UCSD-AML1 (cell line): Measurements from ENCODE around the gene LCE3B.
"Not testable (repeated sequence)": the region's sequence is repeated elsewhere in the genome, so short reads cannot be mapped to it uniquely, and the experiment has no call there.

ENCODE experiments used
- DNase-seq: peaks from one replicate; lab custom pipeline; 2025; ENCODE audit not compliant: unreplicated experiment; lab: John Stamatoyannopoulos, UW

The LCE3B gene, protein sequence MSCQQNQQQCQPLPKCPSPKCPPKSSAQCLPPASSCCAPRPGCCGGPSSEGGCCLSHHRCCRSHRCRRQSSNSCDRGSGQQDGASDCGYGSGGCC

GRCh38 chr1:152613511-152613910 lies at the start of gene LCE3B:
Gene LCE3B (plus strand): TSS chr1:152613811. CDS start chr1:152613811, 0 bp downstream.
- no peak for DNase-seq

GRCh38 chr1:152565115-152565514 lies 48.5 kb upstream of the LCE3B start:
- DNase-seq, result no peak

DNA sequence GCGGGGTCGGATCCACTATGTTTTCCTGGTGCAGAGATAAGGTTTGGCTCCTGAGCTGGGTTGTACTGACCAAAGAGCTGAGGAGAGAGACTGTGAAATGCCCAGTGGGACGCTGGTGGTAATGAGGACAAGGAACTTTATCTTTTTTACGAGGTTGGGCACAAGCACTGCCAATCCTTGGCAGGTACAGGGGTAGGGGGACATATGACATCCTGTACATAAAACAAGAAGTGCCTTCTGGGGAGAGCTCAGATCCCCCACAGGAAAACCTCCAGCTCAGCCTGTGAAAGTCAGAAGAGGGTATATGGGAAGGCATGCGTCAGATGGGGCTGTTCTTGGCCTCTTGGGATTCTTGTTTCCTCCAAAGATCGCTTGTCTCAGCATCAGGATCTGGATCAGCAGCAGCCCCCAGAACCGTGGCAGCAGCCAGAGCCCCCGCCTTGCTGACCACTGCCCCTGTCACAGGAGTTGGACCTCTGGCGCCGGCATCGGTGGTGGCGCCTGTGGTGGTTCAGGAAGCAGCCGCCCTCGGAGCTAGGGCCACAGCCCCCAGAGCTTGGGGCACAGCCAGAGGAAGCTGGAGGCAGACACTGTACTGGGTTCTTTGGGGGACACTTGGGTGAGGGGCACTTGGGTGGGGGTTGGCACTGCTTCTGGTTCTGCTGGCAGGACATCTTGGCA lies 47.9 kb upstream of the LCE3B start:
- no peak for DNase-seq

- DNase-seq, result no peak
Measured at GRCh38 chr1:152566681-152567080, 46.9 kb upstream of the LCE3B start, which contains the start of gene LCE3E. Gene LCE3E (minus strand): TSS chr1:152566780. CDS start chr1:152566208, 572 bp downstream.

- no peak for DNase-seq
Measured at GRCh38 chr1:152577168-152577567, 36.4 kb upstream of the LCE3B start.

DNA sequence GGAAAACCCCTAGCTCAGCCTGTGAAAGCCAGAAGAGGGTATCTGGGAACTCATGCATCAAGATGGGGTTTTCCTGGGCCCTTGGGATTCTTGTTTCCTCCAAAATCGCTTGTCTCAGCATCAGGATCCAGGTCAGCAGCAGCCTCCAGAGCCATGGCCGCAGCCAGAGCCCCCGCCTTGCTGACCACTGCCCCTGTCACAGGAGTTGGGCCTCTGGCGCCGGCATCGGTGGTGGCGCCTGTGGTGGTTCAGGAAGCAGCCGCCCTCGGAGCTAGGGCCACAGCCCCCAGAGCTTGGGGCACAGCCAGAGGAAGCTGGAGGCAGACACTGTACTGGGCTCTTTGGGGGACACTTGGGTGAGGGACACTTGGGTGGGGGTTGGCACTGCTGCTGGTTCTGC lies 34.1 kb upstream of the LCE3B start:
- not testable (repeated sequence) for DNase-seq

DNA sequence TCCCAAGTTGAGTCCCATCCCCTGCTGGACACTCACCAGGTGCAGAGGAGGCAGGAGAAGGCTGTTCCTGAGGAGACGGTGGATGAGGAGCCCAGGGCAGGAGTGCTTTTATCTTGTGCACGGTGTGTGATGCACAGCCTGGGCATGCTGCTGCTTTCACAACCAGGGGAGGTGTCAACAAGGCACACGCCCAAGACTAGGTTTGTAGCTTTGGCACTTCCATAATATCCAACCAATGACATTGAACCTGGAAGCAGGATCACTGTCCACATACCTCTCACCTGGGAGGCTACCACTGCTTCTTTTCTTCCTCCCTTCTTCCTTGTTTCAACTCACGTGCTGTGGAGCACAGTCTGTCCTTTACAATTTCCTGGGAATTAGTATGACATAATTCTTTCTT lies 33.2 kb upstream of the LCE3B start, which contains the start of gene LCE3D:
Gene LCE3D (minus strand): TSS at position 84 of the 400 bp plus-strand sequence. CDS start 580 bp downstream, outside the sequence.
- no peak for DNase-seq

GRCh38 chr1:152582647-152583046 lies 31.0 kb upstream of the LCE3B start:
- no peak for DNase-seq

DNA sequence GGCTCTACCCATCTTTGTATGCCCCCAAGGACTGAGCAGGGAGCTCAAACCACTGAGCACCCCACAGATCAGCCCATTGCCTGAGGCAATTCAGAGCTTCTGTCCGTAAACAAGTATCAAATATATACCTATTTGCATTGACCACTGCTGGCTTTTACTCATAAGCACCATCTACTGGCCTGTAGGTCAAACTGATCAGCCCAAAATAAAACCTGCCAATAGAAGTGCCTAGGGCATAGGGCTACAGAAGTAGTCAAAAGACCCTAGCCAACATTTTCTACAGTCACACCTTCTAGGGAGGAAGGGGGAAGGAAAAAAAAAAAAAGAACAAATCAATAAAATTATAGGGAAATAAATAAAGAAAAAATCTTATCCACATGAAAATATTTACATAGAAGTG lies 28.0 kb upstream of the LCE3B start:
- no peak for DNase-seq

DNA sequence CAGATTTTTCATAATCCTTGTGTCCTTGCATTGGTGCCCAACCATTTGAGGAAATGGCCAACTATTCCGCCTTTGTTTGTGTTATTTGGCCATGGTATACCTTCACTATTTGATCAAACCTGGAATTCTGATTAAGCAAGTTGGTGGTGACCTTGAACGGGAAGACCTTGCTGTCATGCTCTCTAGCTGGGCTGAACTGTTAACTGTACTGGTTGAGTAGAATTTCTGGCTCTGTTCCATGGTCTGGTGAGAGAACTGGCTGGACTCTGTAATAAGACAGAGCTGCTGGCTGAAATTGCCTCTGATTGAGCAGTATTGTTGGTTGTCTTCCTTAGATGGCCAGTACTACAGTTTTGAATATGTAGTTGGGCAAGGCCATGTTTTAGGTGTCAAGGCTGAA lies 16.6 kb upstream of the LCE3B start:
- no peak for DNase-seq

- no peak for DNase-seq
Measured at GRCh38 chr1:152599934-152600333, 13.7 kb upstream of the LCE3B start, which contains the start of gene LCE3C. Gene LCE3C (plus strand): TSS chr1:152600234. CDS start chr1:152600732, 498 bp downstream.

DNA sequence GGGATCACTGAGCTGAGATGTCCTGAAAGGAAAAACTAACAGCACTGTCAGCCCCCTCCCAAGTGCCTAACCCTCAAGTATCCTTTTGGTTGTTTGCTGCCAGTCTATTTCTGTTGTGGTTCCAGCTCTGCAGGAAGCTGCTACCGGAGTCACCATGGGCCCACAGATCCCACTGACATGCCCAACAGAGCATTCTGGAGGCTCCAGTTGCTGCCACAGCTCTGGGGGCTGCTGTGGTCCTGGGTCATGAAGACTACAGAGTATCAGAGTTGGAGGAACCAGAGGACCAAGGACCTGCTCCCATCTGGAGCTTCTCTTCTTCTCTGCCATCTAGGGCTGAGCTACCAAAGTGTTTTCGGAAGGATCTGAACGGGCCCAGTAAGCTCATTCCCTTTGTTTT lies 8.4 kb downstream of the LCE3B start:
- peak; percentile 22 for DNase-seq

DNA sequence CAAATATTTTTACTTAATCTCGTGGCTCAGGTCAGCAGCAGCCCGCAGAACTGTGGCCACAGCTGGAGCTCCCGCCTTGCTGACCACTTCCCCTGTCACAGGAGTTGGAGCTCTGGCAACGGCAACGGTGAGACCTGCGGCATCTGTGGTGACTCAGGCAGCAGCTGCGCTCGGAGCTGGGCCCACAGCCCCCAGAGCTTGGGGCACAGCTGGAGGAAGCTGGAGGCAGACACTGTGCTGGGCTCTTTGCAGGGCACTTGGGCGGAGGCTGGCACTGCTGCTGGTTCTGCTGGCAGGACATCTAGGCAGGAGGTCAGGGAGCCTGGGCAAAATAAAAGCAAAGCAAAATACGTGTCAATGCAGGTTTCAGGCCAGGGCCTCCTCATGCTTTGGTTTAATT lies 9.2 kb downstream of the LCE3B start, which contains the start of gene LCE3A:
Gene LCE3A (minus strand): TSS at position 301 of the 400 bp plus-strand sequence. CDS start 0 bp downstream, at position 301.
- DNase-seq, result peak; percentile 68

GRCh38 chr1:152623203-152623844 lies 9.7 kb downstream of the LCE3B start:
- DNase-seq, result peak; percentile 46

DNA sequence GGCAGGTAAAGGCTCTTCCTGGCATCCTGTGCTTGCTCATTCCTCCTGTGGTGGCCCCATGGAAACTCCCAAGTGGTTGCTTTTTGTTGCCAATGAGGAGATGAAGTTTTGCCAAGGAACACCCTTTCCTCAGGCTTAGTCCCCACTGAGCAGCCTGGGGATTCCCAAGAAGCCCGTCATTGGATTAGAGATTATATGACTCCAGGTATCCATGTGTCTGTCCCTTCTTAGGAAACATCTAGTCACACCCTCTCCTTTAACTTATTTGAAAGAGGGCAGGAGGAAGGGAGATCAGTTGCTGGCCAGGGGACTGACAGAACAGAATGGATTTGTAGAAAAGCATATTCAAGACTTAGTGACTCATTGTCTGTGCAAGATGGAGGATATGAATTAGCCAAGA lies 13.1 kb downstream of the LCE3B start:
- no peak for DNase-seq

GRCh38 chr1:152630596-152630995 lies 17.0 kb downstream of the LCE3B start:
- DNase-seq, result no peak

DNA sequence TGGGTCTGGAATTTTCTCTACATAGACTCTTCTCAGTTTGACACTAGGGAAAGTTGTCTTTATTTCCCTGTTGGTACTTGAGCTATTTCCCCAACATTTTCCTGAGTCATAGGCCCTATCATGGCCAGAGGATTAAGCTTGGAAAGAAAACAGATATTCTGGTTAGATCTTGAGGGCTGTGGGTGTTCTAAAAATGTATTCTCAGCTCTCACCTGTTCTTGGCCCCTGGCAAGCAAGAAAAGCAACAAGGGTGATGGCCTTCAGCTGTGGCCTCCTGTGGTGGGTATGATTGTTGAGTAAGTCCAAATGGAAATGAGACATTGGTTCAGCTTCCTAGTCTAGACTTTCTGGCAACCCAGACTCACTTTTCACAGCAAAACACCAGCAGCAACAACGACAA lies 26.7 kb downstream of the LCE3B start:
- no peak for DNase-seq

DNA sequence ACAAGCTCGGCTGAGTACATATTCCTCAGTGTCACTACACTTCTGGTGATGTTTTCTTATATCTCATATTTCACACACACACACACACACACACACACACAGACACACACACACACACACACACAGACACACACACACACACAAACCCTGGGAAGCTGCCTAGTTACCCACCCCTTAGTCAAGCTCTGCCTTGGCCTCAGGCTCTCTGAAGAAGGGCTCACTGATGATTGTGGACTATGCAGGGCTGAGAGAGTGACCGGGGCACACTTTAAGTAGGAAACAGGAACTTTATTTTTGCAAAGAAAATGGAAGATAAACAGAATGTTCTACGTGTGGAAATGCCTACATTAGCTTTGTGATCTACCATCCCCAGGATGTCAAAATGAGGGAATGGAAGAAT lies 30.3 kb downstream of the LCE3B start:
- DNase-seq, result no peak

GRCh38 chr1:152645146-152645545 lies 31.5 kb downstream of the LCE3B start:
- no peak for DNase-seq

GRCh38 chr1:152646656-152647055 lies 33.0 kb downstream of the LCE3B start:
- DNase-seq, result no peak

DNA sequence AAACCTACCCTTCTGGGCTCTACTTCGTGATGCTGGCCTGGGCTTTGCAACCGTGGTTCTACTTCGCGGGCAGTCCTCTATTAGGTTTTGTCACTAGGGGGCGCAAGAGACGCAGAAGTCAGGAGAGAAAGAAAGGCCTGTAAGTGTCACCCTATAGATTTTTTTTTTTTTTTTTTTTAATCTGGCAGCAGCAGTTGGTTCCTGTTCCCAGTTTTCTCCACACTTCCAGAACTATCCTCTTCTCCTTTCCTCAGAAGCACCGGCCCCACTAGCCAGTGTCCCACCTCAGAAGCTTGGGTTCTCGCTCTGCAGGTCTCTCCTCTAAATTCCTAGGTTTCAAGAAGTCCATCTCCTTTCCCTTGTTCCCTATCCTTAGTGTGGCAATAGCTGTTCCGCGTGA lies 40.5 kb downstream of the LCE3B start:
- DNase-seq, result peak; percentile 44

DNA sequence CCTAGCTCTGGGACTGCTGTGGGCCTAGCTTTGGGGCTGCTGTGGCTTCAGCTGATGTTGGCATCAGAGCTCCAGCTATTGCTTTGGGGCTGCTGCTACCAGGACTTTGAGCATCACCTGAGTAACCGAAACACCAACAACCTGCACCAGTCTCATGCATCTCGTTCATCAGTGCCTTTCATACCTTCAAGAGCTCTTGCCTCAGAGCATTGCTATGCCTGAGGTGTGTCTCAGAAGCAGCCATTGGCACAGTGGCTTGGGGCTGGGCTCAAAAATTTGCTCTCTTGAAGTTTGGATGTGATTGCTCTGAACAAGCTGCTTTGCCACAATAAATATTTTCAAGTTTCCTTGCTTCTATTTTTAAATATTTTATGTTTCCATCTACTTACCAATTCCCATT lies 42.8 kb downstream of the LCE3B start:
- DNase-seq, result no peak
